Fibroblast of lung (primary cell): ENCODE measurements around the gene OR2J2. TPM values are rescaled to one million over a fixed set of nuclear protein-coding genes. Genes with fewer than 3 reads are reported as not detected.
"Not testable (repeated sequence)": the region's sequence is repeated elsewhere in the genome, so short reads cannot be mapped to it uniquely, and the experiment has no call there.

Source experiments
- DNase-seq, 2 donors: peaks; one replicate each; pipeline versions ENCODE4 v3.0.0 to v3.0.0-alpha.2; 2010; ENCODE audit warnings: low read depth in 2 of 2
- H2AFZ ChIP-seq: 2 replicates; pipeline ENCODE4 v1.5.1; 2012; ENCODE audit warnings: low read length, control low read depth, inconsistent platforms
- H3K27ac ChIP-seq: 2 replicates; pipeline ENCODE4 v1.5.1; 2011; ENCODE audit warnings: low read length, control low read depth; ENCODE audit not compliant: insufficient read depth
- H3K27me3 ChIP-seq: 2 replicates; pipeline ENCODE4 v1.5.1; 2011; ENCODE audit warnings: mild to moderate bottlenecking, low read length; ENCODE audit not compliant: control insufficient read depth, insufficient read depth
- H3K36me3 ChIP-seq: 2 replicates; pipeline ENCODE4 v1.5.1; 2011; ENCODE audit warnings: low read length; ENCODE audit not compliant: control insufficient read depth, insufficient read depth
- H3K4me1 ChIP-seq: 2 replicates; pipeline ENCODE4 v1.5.1; 2011; ENCODE audit warnings: low read length; ENCODE audit not compliant: control insufficient read depth, insufficient read depth; ENCODE audit errors: extremely low read depth
- H3K4me2 ChIP-seq: 2 replicates; pipeline ENCODE4 v1.5.1; 2011; ENCODE audit warnings: low read length, control low read depth; ENCODE audit not compliant: insufficient read depth; ENCODE audit errors: extremely low read depth
- H3K4me3 ChIP-seq, 4 experiments: fragments of 200-600 bp in 1 of 4; sonication (generic) in 1 of 4; replicated peaks in 1 of 4; 2 replicates each; pipeline ENCODE4 v1.5.1; 2011 to 2016; ENCODE audit warnings: low read length in 4 of 4, low read depth in 3 of 4, mild to moderate bottlenecking in 3 of 4, control low read depth in 2 of 4, inconsistent platforms in 1 of 4, mixed read lengths in 1 of 4; ENCODE audit not compliant: insufficient read depth in 1 of 4; ENCODE audit errors: control extremely low read depth in 1 of 4
- H3K79me2 ChIP-seq: 2 replicates; pipeline ENCODE4 v1.5.1; 2012; ENCODE audit warnings: mild to moderate bottlenecking, low read length, inconsistent platforms; ENCODE audit not compliant: control insufficient read depth, insufficient read depth
- H3K9ac ChIP-seq: 2 replicates; pipeline ENCODE4 v1.5.1; 2011; ENCODE audit warnings: mild to moderate bottlenecking, low read length, control low read depth; ENCODE audit not compliant: insufficient read depth
- H3K9me3 ChIP-seq: 2 replicates; pipeline ENCODE4 v1.5.1; 2012; ENCODE audit warnings: low read depth, low read length; ENCODE audit not compliant: control insufficient read depth, insufficient read depth
- H4K20me1 ChIP-seq: 2 replicates; pipeline ENCODE4 v1.5.1; 2011; ENCODE audit warnings: low read length; ENCODE audit not compliant: control insufficient read depth, insufficient read depth; ENCODE audit errors: extremely low read depth
- EZH2 ChIP-seq: IDR thresholded peaks from 2 replicates; pipeline ENCODE4 v1.5.1; 2012; ENCODE audit warnings: low read length, control low read depth, mild to moderate bottlenecking; ENCODE audit errors: missing control alignments
- polyA minus RNA-seq: library from RNA; depleted of rRNA, polyadenylated mRNA; stranded (reverse); fragments of >200 nt; gene quantifications from 2 replicates; pipeline ENCODE4 v1.2.3, GENCODE V29; 2011; ENCODE audit warnings: low replicate concordance
- polyA plus RNA-seq, 2 donors: library from polyadenylated mRNA; depleted of rRNA in 1 of 2; stranded (reverse) in 1 of 2; unstranded in 1 of 2; fragments of >200 nt; gene quantifications; 2 replicates each; pipeline ENCODE4 v1.2.1, GENCODE V29; 2011 to 2012; ENCODE audit warnings: missing spikeins in 1 of 2
- total RNA-seq: library from RNA; depleted of rRNA; stranded (reverse); fragments of >200 nt; gene quantifications from 2 replicates; pipeline ENCODE4 v1.2.1, GENCODE V29; 2014
- TF ChIP-seq, protein P1 (sequence below), 2 donors: IDR thresholded peaks in 1 of 2; conservative IDR thresholded peaks in 1 of 2; 1 replicate in 1 of 2; 2 replicates in 1 of 2; pipeline ENCODE4 v1.5.1; 2011 to 2012; ENCODE audit warnings: low read length in 2 of 2, control low read depth in 1 of 2, inconsistent platforms in 1 of 2, low read depth in 1 of 2, mild to moderate bottlenecking in 1 of 2

OR2J2 gene
- total RNA-seq, result not detected in 2 replicates
- polyA plus RNA-seq, result not detected in 2 replicates
- not detected in 2 replicates for polyA plus RNA-seq (2012)
- not detected in 2 replicates for polyA minus RNA-seq

DNA sequence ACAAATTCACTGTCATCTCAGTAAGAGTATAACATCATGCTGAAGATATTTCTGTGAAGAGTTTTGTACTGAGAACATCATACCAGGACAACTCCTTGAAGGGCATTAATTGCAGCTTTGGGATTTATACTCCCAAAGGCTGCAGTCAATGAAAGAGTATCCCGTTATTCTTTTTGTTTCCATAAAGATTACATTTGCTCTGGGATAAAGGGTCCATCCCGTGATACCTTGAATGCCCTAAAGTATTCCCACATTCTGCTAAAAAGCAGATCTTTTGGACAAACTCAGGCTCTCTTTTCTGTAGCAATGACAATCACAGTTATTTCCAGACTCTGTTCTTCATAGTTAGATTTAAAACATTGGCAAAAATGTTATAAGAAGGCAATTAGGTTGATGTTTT lies at the start of gene OR2J2:
OR2J2 (plus strand) TSS at position 301 of the 400 bp plus-strand sequence. CDS start 2,729 bp downstream, outside the sequence.
- H4K20me1 ChIP-seq, H3K9me3 ChIP-seq, H3K79me2 ChIP-seq, H3K4me2 ChIP-seq, H3K27ac ChIP-seq, H3K4me3 ChIP-seq, H3K27me3 ChIP-seq, H2AFZ ChIP-seq, DNase-seq, H3K4me1 ChIP-seq, H3K36me3 ChIP-seq, H3K9ac ChIP-seq: not testable (repeated sequence)

DNA sequence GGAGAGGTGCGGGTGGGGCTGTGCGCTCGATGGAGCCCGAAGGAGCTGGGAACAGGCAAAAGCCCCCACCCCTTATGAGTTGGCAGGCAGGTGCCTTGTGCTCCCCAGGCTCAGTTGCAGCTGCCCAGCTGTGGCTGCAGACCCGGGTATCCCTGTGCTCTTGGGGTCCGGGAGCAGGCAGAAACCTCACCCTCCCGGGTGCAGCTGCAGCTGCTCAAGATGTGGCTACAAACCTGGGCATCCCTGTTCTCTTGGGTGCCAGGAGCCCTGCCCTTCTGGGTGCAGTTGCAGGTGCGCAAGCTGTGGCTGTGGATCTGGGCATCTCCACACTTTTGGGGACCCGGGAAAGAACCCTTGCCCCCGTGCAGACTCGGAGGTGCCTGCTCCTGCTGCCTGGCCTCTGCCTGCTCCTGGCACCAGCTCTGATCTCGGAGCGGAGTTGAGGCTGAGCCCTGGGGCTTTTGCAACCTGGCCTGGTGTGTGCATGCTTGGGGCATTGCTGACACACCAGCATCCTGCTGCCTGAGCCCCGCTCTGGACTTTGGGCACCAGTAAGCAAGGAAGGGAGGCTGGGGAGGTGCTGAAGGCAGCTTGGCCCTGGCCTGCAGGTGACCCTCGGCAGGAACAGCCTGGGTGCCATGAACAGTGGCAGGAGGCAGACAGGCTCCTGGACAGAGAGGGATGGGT lies 41.2 kb upstream of the OR2J2 start:
- no peak for TF ChIP-seq EZH2
- TF ChIP-seq, protein P1, sequence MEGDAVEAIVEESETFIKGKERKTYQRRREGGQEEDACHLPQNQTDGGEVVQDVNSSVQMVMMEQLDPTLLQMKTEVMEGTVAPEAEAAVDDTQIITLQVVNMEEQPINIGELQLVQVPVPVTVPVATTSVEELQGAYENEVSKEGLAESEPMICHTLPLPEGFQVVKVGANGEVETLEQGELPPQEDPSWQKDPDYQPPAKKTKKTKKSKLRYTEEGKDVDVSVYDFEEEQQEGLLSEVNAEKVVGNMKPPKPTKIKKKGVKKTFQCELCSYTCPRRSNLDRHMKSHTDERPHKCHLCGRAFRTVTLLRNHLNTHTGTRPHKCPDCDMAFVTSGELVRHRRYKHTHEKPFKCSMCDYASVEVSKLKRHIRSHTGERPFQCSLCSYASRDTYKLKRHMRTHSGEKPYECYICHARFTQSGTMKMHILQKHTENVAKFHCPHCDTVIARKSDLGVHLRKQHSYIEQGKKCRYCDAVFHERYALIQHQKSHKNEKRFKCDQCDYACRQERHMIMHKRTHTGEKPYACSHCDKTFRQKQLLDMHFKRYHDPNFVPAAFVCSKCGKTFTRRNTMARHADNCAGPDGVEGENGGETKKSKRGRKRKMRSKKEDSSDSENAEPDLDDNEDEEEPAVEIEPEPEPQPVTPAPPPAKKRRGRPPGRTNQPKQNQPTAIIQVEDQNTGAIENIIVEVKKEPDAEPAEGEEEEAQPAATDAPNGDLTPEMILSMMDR (conservative IDR thresholded peaks at IDR 0.05 in 1 of 2, IDR thresholded peaks at IDR 0.05 in 1 of 2; ENCODE audit: low read depth in 1 of 2, low read length in 2 of 2), result no peak
- no peak overlapping the region for H2AFZ ChIP-seq
- H3K27me3 ChIP-seq, result no peaks in the 10 kb centered on the region
- H3K36me3 ChIP-seq, result no peaks in the 10 kb centered on the region
- H3K27ac ChIP-seq, result no peak overlapping the region
- H3K4me3 ChIP-seq, result no peak overlapping the region
- no peak overlapping the region for H3K4me2 ChIP-seq
- no peaks in the 10 kb centered on the region for H3K9me3 ChIP-seq
- DNase-seq, result no peak
- no peaks in the 10 kb centered on the region for H4K20me1 ChIP-seq
- no peaks in the 10 kb centered on the region for H3K79me2 ChIP-seq
- no peak overlapping the region for H3K9ac ChIP-seq
- H3K4me1 ChIP-seq, result no peaks in the 10 kb centered on the region

DNA sequence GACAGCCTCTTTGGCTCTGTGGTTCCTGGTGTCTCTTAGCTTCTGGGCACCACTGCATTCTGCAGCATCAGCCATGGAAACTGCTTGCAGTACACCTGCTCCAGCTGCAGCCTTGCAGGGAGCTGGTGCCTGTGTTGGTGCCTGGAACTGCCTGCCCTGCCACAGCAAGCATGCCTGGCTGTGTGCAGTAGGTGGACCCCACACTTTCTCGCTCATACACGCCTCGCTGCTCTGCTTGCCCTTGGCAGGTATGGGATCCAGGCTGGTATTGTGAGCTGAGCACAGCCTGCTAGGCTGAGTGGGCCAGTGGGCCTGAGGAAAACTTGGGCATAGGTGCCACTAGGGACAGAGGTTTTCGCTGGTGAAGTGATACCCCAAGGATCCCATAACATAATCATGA lies 40.1 kb upstream of the OR2J2 start:
- DNase-seq, result no peak
- no peak overlapping the region for H2AFZ ChIP-seq
- no peaks in the 10 kb centered on the region for H3K9me3 ChIP-seq
- H3K27ac ChIP-seq, result no peak overlapping the region
- no peaks in the 10 kb centered on the region for H3K79me2 ChIP-seq
- no peaks in the 10 kb centered on the region for H3K4me1 ChIP-seq
- no peak overlapping the region for H3K4me3 ChIP-seq
- TF ChIP-seq, protein P1 (conservative IDR thresholded peaks at IDR 0.05 in 1 of 2, IDR thresholded peaks at IDR 0.05 in 1 of 2; ENCODE audit: low read depth in 1 of 2, low read length in 2 of 2), result no peak
- no peak for TF ChIP-seq EZH2
- no peaks in the 10 kb centered on the region for H3K27me3 ChIP-seq
- no peaks in the 10 kb centered on the region for H3K36me3 ChIP-seq
- no peak overlapping the region for H3K4me2 ChIP-seq
- H3K9ac ChIP-seq, result no peak overlapping the region
- H4K20me1 ChIP-seq, result no peaks in the 10 kb centered on the region
